GM19467 (cell line): ENCODE data around the gene C2orf76.
"Not testable (repeated sequence)": the region's sequence is repeated elsewhere in the genome, so short reads cannot be mapped to it uniquely, and the experiment has no call there.

Experiments
- ATAC-seq: cut with Tn5 transposase; IDR thresholded peaks from one replicate; pipeline ENCODE4 v1.9.1; 2021; ENCODE audit warnings: mild to moderate bottlenecking, moderate library complexity; ENCODE audit not compliant: unreplicated experiment

The C2orf76 gene

GRCh38 chr2:119377993-119378345 lies 11.3 kb upstream of the C2orf76 start:
- ATAC-seq, result no peak

GRCh38 chr2:119377294-119377992 lies 10.8 kb upstream of the C2orf76 start:
- ATAC-seq, result no peak

GRCh38 chr2:119376810-119377209 lies 10.2 kb upstream of the C2orf76 start:
- ATAC-seq, result no peak

GRCh38 chr2:119376406-119376805 lies 9.8 kb upstream of the C2orf76 start:
- ATAC-seq, result not testable (repeated sequence)

- not testable (repeated sequence) for ATAC-seq
Observed at GRCh38 chr2:119373907-119374745, 7.5 kb upstream of the C2orf76 start.

- no peak for ATAC-seq
Observed at GRCh38 chr2:119372778-119373568, 6.3 kb upstream of the C2orf76 start.

GRCh38 chr2:119371111-119371510 lies 4.5 kb upstream of the C2orf76 start:
- no peak for ATAC-seq

GRCh38 chr2:119369845-119370244 lies 3.2 kb upstream of the C2orf76 start:
- ATAC-seq, result no peak

GRCh38 chr2:119367472-119368099 lies 952 bp upstream of the C2orf76 start:
- ATAC-seq, result peak; percentile 34

- peak; percentile 3 for ATAC-seq
Observed at GRCh38 chr2:119366161-119366648, 429 bp downstream of the C2orf76 start.

- ATAC-seq, result no peak
Observed at GRCh38 chr2:119365436-119365835, 1.2 kb downstream of the C2orf76 start.

GRCh38 chr2:119364798-119365197 lies 1.8 kb downstream of the C2orf76 start:
- no peak for ATAC-seq

- no peak for ATAC-seq
Observed at GRCh38 chr2:119360423-119360966, 6.1 kb downstream of the C2orf76 start.

GRCh38 chr2:119359774-119360173 lies 6.9 kb downstream of the C2orf76 start:
- no peak for ATAC-seq

- ATAC-seq, result no peak
Observed at GRCh38 chr2:119354860-119355259, 11.8 kb downstream of the C2orf76 start.

- ATAC-seq, result peak; percentile 85
Observed at GRCh38 chr2:119352357-119352756, 14.3 kb downstream of the C2orf76 start.

- no peak for ATAC-seq
Observed at GRCh38 chr2:119350311-119350998, 16.2 kb downstream of the C2orf76 start.

GRCh38 chr2:119349289-119349688 lies 17.3 kb downstream of the C2orf76 start:
- no peak for ATAC-seq

- ATAC-seq, result no peak
Observed at GRCh38 chr2:119341684-119342083, 24.9 kb downstream of the C2orf76 start.

GRCh38 chr2:119339562-119339923 lies 27.1 kb downstream of the C2orf76 start:
- no peak for ATAC-seq
